ENCODE data around the gene RRN3.
"Not testable (repeated sequence)": the region's sequence is repeated elsewhere in the genome, so short reads cannot be mapped to it uniquely, and the experiment has no call there.

DNA sequence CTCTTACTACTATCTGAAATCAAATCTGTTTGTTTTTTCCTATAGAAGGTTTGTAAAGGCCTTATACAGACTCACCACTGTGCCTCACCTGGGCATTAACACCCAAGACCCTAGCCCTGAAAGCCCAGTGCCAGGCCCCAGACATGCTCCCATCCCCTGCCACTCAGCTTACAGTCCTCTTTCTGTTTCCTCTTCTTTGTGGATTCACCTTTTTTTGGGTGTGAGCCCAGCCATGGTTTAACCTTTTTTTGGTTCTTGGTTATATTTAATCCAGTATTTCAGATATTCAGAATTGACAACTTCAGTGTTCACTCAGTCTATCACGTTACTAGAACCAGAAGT, 69.2 kb downstream of the RRN3 start:
- TF ChIP-seq POLR2A (IDR thresholded peaks at IDR 0.05): not testable (repeated sequence)
- TF ChIP-seq, protein P1, sequence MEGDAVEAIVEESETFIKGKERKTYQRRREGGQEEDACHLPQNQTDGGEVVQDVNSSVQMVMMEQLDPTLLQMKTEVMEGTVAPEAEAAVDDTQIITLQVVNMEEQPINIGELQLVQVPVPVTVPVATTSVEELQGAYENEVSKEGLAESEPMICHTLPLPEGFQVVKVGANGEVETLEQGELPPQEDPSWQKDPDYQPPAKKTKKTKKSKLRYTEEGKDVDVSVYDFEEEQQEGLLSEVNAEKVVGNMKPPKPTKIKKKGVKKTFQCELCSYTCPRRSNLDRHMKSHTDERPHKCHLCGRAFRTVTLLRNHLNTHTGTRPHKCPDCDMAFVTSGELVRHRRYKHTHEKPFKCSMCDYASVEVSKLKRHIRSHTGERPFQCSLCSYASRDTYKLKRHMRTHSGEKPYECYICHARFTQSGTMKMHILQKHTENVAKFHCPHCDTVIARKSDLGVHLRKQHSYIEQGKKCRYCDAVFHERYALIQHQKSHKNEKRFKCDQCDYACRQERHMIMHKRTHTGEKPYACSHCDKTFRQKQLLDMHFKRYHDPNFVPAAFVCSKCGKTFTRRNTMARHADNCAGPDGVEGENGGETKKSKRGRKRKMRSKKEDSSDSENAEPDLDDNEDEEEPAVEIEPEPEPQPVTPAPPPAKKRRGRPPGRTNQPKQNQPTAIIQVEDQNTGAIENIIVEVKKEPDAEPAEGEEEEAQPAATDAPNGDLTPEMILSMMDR (IDR thresholded peaks at IDR 0.05): not testable (repeated sequence)
